H7 (cell line): ENCODE measurements around the gene PROSER3. TPM values are rescaled to one million over a fixed set of nuclear protein-coding genes. Genes with fewer than 3 reads are reported as not detected.

Experiments
- DNase-seq: peaks from one replicate; pipeline ENCODE4 v3.0.0; 2012
- H3K27me3 ChIP-seq: 2 replicates; pipeline ENCODE4 v1.6.0; 2011; ENCODE audit warnings: mild to moderate bottlenecking, low read length; ENCODE audit not compliant: control insufficient read depth, insufficient read depth
- H3K36me3 ChIP-seq: replicated peaks from 2 replicates; pipeline ENCODE4 v1.5.1; 2011; ENCODE audit warnings: low read length; ENCODE audit not compliant: control insufficient read depth, insufficient read depth
- H3K4me3 ChIP-seq: 2 replicates; pipeline ENCODE4 v1.5.1; 2011; ENCODE audit warnings: low read depth, mild to moderate bottlenecking, control low read depth, low read length, moderate library complexity; ENCODE audit not compliant: insufficient read depth
- total RNA-seq: library from RNA; depleted of rRNA; stranded (reverse); fragments of >200 nt; shearing (Covaris generic); gene quantifications from 2 replicates; pipeline ENCODE4 v1.2.3, GENCODE V29; 2014

PROSER3 gene
- total RNA-seq, 1 experiment from 2014 or later: 6.8 TPM

- H3K4me3 ChIP-seq: no peak overlapping the region
- H3K27me3 ChIP-seq: no peaks in the 10 kb centered on the region
- no peak for DNase-seq
- peaks cover 53% of the 10 kb centered on the region for H3K36me3 ChIP-seq
These were observed 29.0 kb upstream of the PROSER3 start for GRCh38 chr19:35729021-35729420.

GRCh38 chr19:35729763-35730162, 28.2 kb upstream of the PROSER3 start:
- no peak for DNase-seq
- H3K36me3 ChIP-seq: peaks cover 53% of the 10 kb centered on the region
- no peaks in the 10 kb centered on the region for H3K27me3 ChIP-seq
- no peak overlapping the region for H3K4me3 ChIP-seq

GRCh38 chr19:35730326-35730725, 27.6 kb upstream of the PROSER3 start:
- Histone ChIP-seq H3K27me3 (no peaks in the 10 kb centered on the region), H3K4me3 (no peak overlapping the region), H3K36me3 (peaks cover 51% of the 10 kb centered on the region)
- no peak for DNase-seq

- no peaks in the 10 kb centered on the region for H3K27me3 ChIP-seq
- H3K4me3 ChIP-seq: no peak overlapping the region
- H3K36me3 ChIP-seq: peaks cover 50% of the 10 kb centered on the region
- DNase-seq: no peak
These were observed 26.6 kb upstream of the PROSER3 start for GRCh38 chr19:35731353-35731752.

GRCh38 chr19:35731779-35732405, 26.1 kb upstream of the PROSER3 start:
- H3K27me3 ChIP-seq: no peaks in the 10 kb centered on the region
- H3K4me3 ChIP-seq: no peak overlapping the region
- DNase-seq: no peak
- peaks cover 52% of the 10 kb centered on the region for H3K36me3 ChIP-seq

- DNase-seq: no peak
- Histone ChIP-seq H3K4me3 (no peak overlapping the region), H3K27me3 (no peaks in the 10 kb centered on the region), H3K36me3 (peaks cover 49% of the 10 kb centered on the region)
These were observed 25.3 kb upstream of the PROSER3 start for GRCh38 chr19:35732540-35733179.

GRCh38 chr19:35733180-35734125, 24.5 kb upstream of the PROSER3 start:
- DNase-seq: no peak
- Histone ChIP-seq H3K36me3 (peaks cover 48% of the 10 kb centered on the region), H3K27me3 (no peaks in the 10 kb centered on the region), H3K4me3 (no peak overlapping the region)

- no peak for DNase-seq
These were observed 23.7 kb upstream of the PROSER3 start for GRCh38 chr19:35734273-35734672.

GRCh38 chr19:35734889-35735288, 23.1 kb upstream of the PROSER3 start:
- Histone ChIP-seq H3K36me3 (peaks cover 37% of the 10 kb centered on the region), H3K27me3 (no peaks in the 10 kb centered on the region), H3K4me3 (no peak overlapping the region)
- DNase-seq: no peak

More at GRCh38 chr19:35734273-35734672, 23.7 kb upstream of the PROSER3 start:
- no peaks in the 10 kb centered on the region for H3K27me3 ChIP-seq
- peaks cover 42% of the 10 kb centered on the region for H3K36me3 ChIP-seq
- no peak overlapping the region for H3K4me3 ChIP-seq

GRCh38 chr19:35736913-35737886, 20.8 kb upstream of the PROSER3 start:
- DNase-seq: no peak
- Histone ChIP-seq H3K36me3 (peaks cover 26% of the 10 kb centered on the region), H3K4me3 (no peak overlapping the region), H3K27me3 (no peaks in the 10 kb centered on the region)

- no peak for DNase-seq
- no peak overlapping the region for H3K4me3 ChIP-seq
- H3K36me3 ChIP-seq: peaks cover 26% of the 10 kb centered on the region
- H3K27me3 ChIP-seq: no peaks in the 10 kb centered on the region
These were observed 19.7 kb upstream of the PROSER3 start for GRCh38 chr19:35738021-35738886.

- no peaks in the 10 kb centered on the region for H3K27me3 ChIP-seq
- no peak overlapping the region for H3K4me3 ChIP-seq
- H3K36me3 ChIP-seq: peaks cover 24% of the 10 kb centered on the region
- no peak for DNase-seq
These were observed 19.1 kb upstream of the PROSER3 start for GRCh38 chr19:35738887-35739229.
